Measurements from ENCODE around the gene MYO7B.

DNA sequence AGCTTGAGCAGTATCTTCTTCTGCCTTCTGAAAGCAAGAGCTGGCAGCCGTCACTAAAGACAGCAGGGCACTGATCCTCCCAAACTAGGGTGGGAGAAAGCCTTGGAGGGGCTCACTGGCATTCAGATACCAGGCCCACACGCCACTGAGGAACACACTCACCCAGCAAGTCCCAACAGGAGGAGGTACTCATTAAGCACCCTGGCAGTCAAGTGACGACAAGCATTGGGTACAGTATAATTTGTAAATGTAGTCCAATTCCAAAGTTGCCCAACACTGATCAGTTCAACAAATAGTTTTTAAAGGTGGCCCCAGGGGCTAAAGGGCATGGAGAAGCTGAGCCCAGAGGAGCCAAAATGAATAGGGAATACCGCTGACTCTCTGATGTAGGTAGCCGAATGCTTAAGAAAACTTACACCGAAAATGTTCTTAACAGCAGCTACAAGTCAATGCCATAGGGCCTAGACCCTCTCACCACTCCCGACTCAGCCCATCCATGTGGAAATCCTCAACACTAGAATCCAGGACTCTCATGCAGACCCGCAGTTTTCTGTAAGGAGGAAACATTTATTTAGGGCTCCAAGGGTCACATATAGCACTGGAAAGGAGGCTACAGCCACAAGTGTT, 129.9 kb downstream of the MYO7B start:
- TF ChIP-seq, protein P1, sequence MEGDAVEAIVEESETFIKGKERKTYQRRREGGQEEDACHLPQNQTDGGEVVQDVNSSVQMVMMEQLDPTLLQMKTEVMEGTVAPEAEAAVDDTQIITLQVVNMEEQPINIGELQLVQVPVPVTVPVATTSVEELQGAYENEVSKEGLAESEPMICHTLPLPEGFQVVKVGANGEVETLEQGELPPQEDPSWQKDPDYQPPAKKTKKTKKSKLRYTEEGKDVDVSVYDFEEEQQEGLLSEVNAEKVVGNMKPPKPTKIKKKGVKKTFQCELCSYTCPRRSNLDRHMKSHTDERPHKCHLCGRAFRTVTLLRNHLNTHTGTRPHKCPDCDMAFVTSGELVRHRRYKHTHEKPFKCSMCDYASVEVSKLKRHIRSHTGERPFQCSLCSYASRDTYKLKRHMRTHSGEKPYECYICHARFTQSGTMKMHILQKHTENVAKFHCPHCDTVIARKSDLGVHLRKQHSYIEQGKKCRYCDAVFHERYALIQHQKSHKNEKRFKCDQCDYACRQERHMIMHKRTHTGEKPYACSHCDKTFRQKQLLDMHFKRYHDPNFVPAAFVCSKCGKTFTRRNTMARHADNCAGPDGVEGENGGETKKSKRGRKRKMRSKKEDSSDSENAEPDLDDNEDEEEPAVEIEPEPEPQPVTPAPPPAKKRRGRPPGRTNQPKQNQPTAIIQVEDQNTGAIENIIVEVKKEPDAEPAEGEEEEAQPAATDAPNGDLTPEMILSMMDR (IDR thresholded peaks at IDR 0.05), result no peak
- no peak for TF ChIP-seq POLR2A (IDR thresholded peaks at IDR 0.05)
